GM19240 (cell line): ENCODE results near the gene SMG7.

Experiments
- DNase-seq: peaks from one replicate; pipeline ENCODE4 v3.0.0; 2011; ENCODE audit warnings: low spot score; ENCODE audit not compliant: insufficient read length

The SMG7 gene

DNA sequence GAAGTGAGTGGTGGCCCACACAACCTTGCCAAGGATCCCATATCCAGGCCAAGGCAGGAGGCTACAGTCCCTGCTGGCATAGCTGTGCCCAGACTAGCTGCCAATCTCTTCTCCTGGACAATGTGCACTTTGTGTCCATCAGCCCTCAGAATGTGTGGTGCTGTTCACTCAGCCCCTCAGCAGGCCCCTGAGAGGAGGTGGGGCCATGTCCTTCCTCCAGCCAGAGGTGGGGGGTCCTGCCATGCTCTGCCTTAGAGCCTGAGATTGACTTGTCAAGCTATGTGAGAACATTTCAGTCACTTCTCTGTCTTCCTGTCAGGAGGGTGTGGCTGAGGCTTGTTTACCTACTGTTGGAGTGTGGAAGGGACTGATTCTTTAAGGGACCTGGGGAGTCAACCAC lies 116.5 kb downstream of the SMG7 start:
- no peak for DNase-seq

DNA sequence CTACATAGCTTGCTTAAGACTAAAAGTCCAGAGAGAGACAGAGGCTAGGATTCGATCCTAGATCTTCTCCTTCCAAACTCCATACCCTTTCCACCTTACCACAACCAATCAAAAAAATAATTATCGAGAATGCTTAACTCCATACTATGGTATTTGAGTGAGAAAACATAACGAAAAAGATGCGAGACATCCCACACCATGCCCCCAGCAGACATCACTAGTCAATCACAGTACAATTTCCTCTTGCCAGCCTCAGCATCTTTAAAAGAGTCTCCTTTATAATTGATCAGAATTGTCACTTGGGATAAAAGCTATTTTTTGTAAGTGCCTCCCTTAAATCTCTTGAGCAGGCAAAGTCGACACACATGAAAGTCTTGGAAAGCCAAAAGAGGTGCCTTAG lies 117.1 kb downstream of the SMG7 start:
- no peak for DNase-seq

GRCh38 chr1:183589874-183590243 lies 117.6 kb downstream of the SMG7 start:
- no peak for DNase-seq

DNA sequence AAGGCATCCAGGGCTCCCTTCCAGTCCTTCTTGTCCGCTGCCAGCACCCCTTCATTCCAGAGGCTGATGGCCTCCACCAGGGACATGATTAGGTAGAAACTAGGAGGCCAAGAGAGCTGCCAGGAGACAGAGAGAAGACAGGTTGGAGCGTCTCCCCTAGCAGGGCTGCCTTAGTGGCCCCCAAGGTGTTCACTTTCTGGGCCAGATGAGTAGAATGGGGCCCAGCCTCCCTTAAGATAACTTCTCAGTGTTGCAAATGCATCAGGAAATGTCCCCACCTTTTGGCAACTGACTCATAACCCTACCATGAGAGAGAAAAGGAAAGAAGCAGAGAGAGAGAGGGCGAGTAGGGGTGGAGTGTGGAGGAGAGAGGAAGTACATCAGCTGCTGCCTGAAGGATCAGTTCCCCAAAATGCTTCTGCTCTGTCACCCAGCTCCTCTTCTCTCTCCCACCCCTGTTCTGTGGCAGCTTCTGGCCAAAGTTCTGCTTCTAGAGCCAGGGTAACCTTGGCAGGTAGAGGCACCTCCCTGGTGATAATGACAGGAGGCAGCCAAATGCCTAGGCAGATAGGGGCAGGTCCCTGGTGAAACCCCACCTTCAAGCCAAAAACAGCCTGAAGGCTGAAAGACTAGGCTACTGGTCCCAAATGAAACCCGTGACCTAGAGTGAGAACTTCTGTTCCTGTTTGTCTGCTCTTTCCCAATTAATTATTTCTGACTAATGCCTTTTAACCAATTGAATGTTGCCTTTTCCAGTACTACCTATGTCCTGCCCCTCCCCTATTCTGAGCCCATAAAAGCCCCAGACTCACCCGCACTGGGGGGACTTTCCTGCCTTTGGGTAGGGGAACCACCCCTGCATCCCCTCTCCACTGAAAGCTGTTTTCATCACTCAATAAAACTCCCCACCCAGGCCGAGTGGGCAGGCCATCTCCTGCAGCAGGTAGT lies 118.2 kb downstream of the SMG7 start, which contains the start of gene NCF2:
Gene NCF2 (minus strand): TSS at position 216 of the 948 bp plus-strand sequence. CDS start 130 bp downstream, at position 86.
- DNase-seq, result peak; percentile 64

DNA sequence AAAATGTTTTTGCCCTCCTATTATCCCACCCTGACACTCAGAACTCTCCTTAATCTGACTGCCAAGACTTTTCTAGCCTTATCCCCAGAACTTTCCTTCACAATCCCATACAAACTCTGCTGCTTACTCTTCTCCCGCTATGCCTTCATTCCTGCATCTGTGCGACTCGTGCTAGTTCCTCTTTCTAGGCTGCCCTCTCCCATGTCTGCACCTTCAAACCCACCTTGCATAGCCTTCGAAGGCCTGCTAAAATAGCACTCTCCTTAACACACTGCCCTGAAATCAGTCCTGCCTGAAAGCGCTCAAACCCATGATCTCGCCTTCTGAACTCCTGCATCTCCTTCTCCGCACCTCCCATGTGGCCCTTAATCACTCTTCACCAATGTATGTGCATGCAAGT lies 120.4 kb downstream of the SMG7 start:
- no peak for DNase-seq

DNA sequence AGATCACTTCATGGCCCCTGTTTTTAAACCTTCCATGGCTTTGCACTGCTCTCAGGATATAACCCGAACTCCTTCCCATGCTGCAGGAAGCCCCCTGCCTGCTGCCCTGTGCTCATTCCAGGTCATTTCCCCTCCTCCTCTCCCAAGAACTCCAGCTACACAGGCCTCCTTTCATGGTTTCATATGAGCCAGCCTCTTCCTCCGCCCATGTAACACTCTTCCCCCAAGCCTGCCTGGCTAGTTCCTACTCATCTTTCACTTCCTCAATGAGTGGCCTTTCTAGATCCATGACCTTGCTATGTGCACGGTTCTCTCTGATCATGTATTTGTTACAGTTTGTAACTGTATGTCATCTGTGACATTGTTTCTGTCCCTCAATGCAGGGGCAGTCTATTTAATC lies 121.1 kb downstream of the SMG7 start:
- DNase-seq, result peak; percentile 14

- DNase-seq, result no peak
Measured at GRCh38 chr1:183595537-183595936, 123.2 kb downstream of the SMG7 start.

GRCh38 chr1:183596500-183596899 lies 124.2 kb downstream of the SMG7 start:
- no peak for DNase-seq

DNA sequence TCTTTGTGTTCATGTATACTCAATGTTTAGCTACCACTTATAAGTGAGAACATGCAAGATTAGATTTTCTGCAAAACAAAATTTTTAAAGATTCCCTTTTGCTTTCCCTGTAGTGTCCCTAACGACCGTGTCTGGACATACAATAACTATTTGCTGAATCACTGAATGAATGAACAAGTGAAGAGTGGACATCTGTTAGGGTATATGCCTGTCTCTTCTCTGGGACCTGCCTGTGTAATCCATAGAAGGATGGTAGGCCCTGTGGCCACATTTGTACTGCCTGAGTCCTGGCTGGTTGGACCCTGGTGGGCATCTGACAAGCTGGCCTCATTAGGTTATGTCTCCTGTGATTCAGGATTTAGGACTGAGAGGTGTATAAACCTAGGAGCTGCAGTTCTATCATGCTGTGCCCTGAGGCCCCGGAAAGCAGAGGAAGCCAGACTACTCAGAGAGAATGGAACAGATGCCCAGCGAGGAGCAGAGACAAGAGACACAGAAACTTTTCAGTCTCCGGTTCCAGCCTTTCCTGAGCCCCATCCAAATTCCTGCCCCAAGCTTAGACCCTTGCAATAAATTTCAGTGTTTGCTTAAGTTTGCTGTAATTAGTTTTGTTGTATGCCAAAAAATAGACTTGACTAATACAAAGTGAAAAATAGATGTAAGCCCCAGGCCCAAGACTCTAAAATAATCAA lies 125.5 kb downstream of the SMG7 start:
- no peak for DNase-seq

GRCh38 chr1:183598386-183598785 lies 126.1 kb downstream of the SMG7 start:
- DNase-seq, result no peak

DNA sequence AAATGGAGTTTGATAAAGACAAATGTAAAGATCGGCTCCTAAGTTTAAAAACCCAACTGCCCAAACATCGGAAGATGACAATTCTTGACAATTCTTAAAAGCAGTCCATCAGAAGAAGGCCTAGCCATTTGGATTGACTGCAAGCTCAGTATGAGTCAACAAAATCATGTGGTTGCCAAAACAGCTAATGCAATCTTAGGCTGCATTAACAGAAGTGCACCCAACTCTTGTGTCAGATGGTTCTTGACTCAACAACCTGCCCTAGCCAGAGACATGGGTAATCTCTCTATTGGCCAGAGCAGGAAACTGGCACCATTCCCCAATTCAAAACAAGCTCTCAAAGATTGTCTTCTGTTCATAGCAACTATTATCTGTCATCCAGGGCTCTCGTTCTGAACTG lies 127.8 kb downstream of the SMG7 start:
- no peak for DNase-seq

- no peak for DNase-seq
Measured at GRCh38 chr1:183600634-183601033, 128.3 kb downstream of the SMG7 start.

DNA sequence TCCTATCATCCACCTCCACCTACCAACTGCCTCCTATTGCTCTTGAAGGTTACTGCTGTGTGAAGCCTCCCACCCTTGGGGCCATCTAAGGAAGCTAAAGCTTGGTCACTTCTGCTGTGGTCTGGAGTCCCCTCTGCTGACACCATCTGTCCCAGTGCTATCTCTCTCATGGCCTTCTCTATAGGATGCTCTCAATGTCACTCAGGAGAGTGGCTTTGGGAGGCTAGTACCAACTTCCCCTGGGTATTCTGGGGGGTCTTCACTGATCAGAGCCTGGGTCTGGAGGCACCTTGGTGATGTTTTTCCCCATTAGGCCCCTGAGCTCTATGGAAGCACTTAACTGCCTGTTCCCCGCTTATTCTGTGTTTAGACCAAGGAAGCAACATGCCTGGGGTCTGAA lies 130.2 kb downstream of the SMG7 start:
- no peak for DNase-seq
